GM21360 (cell line): ENCODE measurements around the gene RER1.
"Not testable (repeated sequence)": the region's sequence is repeated elsewhere in the genome, so short reads cannot be mapped to it uniquely, and the experiment has no call there.

Experiments used
- ATAC-seq: cut with Tn5 transposase; IDR thresholded peaks from one replicate; pipeline ENCODE4 v1.9.1; 2021; ENCODE audit warnings: mild to moderate bottlenecking, moderate library complexity; ENCODE audit not compliant: unreplicated experiment

Gene RER1

GRCh38 chr1:2440346-2440745, 48.7 kb downstream of the RER1 start:
- not testable (repeated sequence) for ATAC-seq

GRCh38 chr1:2441746-2442145, 50.1 kb downstream of the RER1 start:
- ATAC-seq, result no peak

- ATAC-seq, result no peak
These were observed 51.0 kb downstream of the RER1 start for GRCh38 chr1:2442661-2443060.

- ATAC-seq, result no peak
These were observed 51.9 kb downstream of the RER1 start for GRCh38 chr1:2443277-2444137.

GRCh38 chr1:2444138-2444591, 52.5 kb downstream of the RER1 start:
- ATAC-seq, result no peak

- ATAC-seq, result no peak
These were observed 53.7 kb downstream of the RER1 start for GRCh38 chr1:2445162-2445822.

- no peak for ATAC-seq
These were observed 54.2 kb downstream of the RER1 start for GRCh38 chr1:2445823-2446215.

- no peak for ATAC-seq
These were observed 54.8 kb downstream of the RER1 start for GRCh38 chr1:2446394-2446793.

GRCh38 chr1:2446861-2447260, 55.2 kb downstream of the RER1 start:
- no peak for ATAC-seq

GRCh38 chr1:2447276-2448097, 55.8 kb downstream of the RER1 start:
- no peak for ATAC-seq

GRCh38 chr1:2448098-2448445, 56.4 kb downstream of the RER1 start:
- ATAC-seq, result no peak

GRCh38 chr1:2449636-2450454, 58.2 kb downstream of the RER1 start:
- no peak for ATAC-seq

- ATAC-seq, result no peak
These were observed 60.1 kb downstream of the RER1 start for GRCh38 chr1:2451741-2452140.

- no peak for ATAC-seq
These were observed 60.7 kb downstream of the RER1 start for GRCh38 chr1:2452201-2452931.

GRCh38 chr1:2452932-2453315, 61.3 kb downstream of the RER1 start:
- ATAC-seq, result no peak

GRCh38 chr1:2454227-2454626, 62.6 kb downstream of the RER1 start:
- ATAC-seq, result no peak
